SK-N-SH treated with all-trans-retinoic acid at 6 μM for 48 hours (cell line): ENCODE results near the gene AUH.

Experiments used
- ATAC-seq: fragments of 200-7000 bp; cut with Tn5 transposase; 3 replicates; pipeline ENCODE4 v1.9.1; 2020; ENCODE audit warnings: mild to moderate bottlenecking, moderate library complexity
- ARNTL ChIP-seq: fragments of 450-650 bp; formaldehyde crosslinking; IDR thresholded peaks from 2 replicates; pipeline ENCODE4 v1.5.0; 2020; ENCODE audit warnings: low read depth, mild to moderate bottlenecking, moderate library complexity, borderline replicate concordance
- BACH2 ChIP-seq: fragments of 250-450 bp; sonication (Bioruptor Pico); IDR thresholded peaks from 2 replicates; pipeline ENCODE4 v1.9.0; 2021; ENCODE audit warnings: mild to moderate bottlenecking, borderline replicate concordance
- CSDC2 ChIP-seq: fragments of 250-450 bp; sonication (Bioruptor Pico); IDR thresholded peaks from 2 replicates; pipeline ENCODE4 v1.5.0; 2020; ENCODE audit warnings: mild to moderate bottlenecking, moderate library complexity
- ESRRG ChIP-seq: fragments of 250-450 bp; sonication (Bioruptor Pico); IDR thresholded peaks from 2 replicates; pipeline ENCODE4 v1.6.1; 2021; ENCODE audit warnings: mild to moderate bottlenecking
- GLIS3 ChIP-seq: fragments of 250-450 bp; sonication (Bioruptor Pico); IDR thresholded peaks from 2 replicates; pipeline ENCODE4 v1.5.0; 2020; ENCODE audit warnings: mild to moderate bottlenecking, moderate library complexity
- ISL1 ChIP-seq: fragments of 250-450 bp; sonication (Bioruptor Pico); IDR thresholded peaks from 2 replicates; pipeline ENCODE4 v2.1.2; 2022; ENCODE audit warnings: mild to moderate bottlenecking, moderate library complexity
- OSR1 ChIP-seq: fragments of 250-450 bp; sonication (Bioruptor Pico); IDR thresholded peaks from 2 replicates; pipeline ENCODE4 v1.8.0; 2022; ENCODE audit warnings: moderate library complexity, mild to moderate bottlenecking, inconsistent platforms
- PATZ1 ChIP-seq: fragments of 250-450 bp; sonication (Bioruptor Pico); IDR thresholded peaks from 2 replicates; pipeline ENCODE4 v1.8.0; 2020; ENCODE audit warnings: mild to moderate bottlenecking, moderate library complexity, borderline replicate concordance
- POU6F1 ChIP-seq: fragments of 250-450 bp; sonication (Bioruptor Pico); IDR thresholded peaks from 2 replicates; pipeline ENCODE4 v1.8.0; 2021; ENCODE audit warnings: low read depth, mild to moderate bottlenecking, moderate library complexity, borderline replicate concordance
- PPARA ChIP-seq: fragments of 250-450 bp; sonication (Bioruptor Pico); IDR thresholded peaks from 2 replicates; pipeline ENCODE4 v1.5.0; 2020; ENCODE audit warnings: mild to moderate bottlenecking, borderline replicate concordance
- RARB ChIP-seq: fragments of 250-450 bp; sonication (Bioruptor Pico); IDR thresholded peaks from 2 replicates; pipeline ENCODE4 v1.8.0; 2021; ENCODE audit warnings: mild to moderate bottlenecking, moderate library complexity
- TCF4 ChIP-seq: fragments of 250-450 bp; sonication (Bioruptor Pico); IDR thresholded peaks from 2 replicates; pipeline ENCODE4 v1.8.0; 2021; ENCODE audit warnings: mild to moderate bottlenecking, moderate library complexity, borderline replicate concordance
- TOX ChIP-seq: fragments of 250-450 bp; sonication (Bioruptor Pico); IDR thresholded peaks from 2 replicates; pipeline ENCODE4 v1.8.0; 2021; ENCODE audit warnings: mild to moderate bottlenecking, moderate library complexity, borderline replicate concordance
- ZFP3 ChIP-seq: fragments of 250-450 bp; sonication (Bioruptor Pico); IDR thresholded peaks from 2 replicates; pipeline ENCODE4 v1.5.0; 2020; ENCODE audit warnings: mild to moderate bottlenecking, moderate library complexity
- ZFP30 ChIP-seq: fragments of 450-650 bp; formaldehyde crosslinking; IDR thresholded peaks from 2 replicates; pipeline ENCODE4 v1.5.0; 2022; ENCODE audit warnings: mild to moderate bottlenecking, moderate library complexity
- ZNF565 ChIP-seq: fragments of 450-650 bp; formaldehyde crosslinking; conservative IDR thresholded peaks from 2 replicates; pipeline ENCODE4 v1.5.0; 2020; ENCODE audit warnings: low read depth, mild to moderate bottlenecking, moderate library complexity
- ZNF70 ChIP-seq: fragments of 450-650 bp; formaldehyde crosslinking; IDR thresholded peaks from 2 replicates; pipeline ENCODE4 v1.5.0; 2020; ENCODE audit warnings: mild to moderate bottlenecking, moderate library complexity
- ZNF8 ChIP-seq: fragments of 450-650 bp; formaldehyde crosslinking; IDR thresholded peaks from 2 replicates; pipeline ENCODE4 v1.5.0; 2020; ENCODE audit warnings: mild to moderate bottlenecking, moderate library complexity
- TF ChIP-seq, protein P1 (sequence below): fragments of 250-450 bp; sonication (Bioruptor Pico); IDR thresholded peaks from 2 replicates; pipeline ENCODE4 v1.5.0; 2020; ENCODE audit warnings: mild to moderate bottlenecking, moderate library complexity
- TF ChIP-seq, protein P2 (sequence below): fragments of 250-450 bp; sonication (Bioruptor Pico); IDR thresholded peaks from 2 replicates; pipeline ENCODE4 v1.5.1; 2021; ENCODE audit warnings: mild to moderate bottlenecking, moderate library complexity
- TF ChIP-seq, protein P3 (sequence below): fragments of 250-450 bp; sonication (Bioruptor Pico); IDR thresholded peaks from 2 replicates; pipeline ENCODE4 v1.5.1; 2020; ENCODE audit warnings: low read depth, mild to moderate bottlenecking, moderate library complexity

Gene AUH

DNA sequence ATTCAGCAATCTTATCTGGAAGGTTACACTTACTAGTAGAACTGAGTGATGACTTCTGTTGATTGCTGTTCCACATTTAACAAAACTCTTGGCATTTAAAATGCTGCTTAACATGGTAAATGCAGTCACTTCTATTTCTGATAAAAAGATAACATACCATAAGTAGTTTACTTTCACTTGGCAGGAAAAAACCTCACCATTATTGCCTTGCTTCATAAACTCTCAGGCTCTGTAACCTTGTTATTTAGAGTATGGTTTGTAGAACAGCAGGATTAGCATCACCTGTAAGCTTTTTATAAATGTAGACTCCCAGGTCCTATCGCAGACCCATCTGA lies 55.5 kb downstream of the AUH start:
- no peak for TF ChIP-seq CSDC2
- TF ChIP-seq ZFP3 (CRISPR knock-in tag): no peak
- TF ChIP-seq, protein P1, sequence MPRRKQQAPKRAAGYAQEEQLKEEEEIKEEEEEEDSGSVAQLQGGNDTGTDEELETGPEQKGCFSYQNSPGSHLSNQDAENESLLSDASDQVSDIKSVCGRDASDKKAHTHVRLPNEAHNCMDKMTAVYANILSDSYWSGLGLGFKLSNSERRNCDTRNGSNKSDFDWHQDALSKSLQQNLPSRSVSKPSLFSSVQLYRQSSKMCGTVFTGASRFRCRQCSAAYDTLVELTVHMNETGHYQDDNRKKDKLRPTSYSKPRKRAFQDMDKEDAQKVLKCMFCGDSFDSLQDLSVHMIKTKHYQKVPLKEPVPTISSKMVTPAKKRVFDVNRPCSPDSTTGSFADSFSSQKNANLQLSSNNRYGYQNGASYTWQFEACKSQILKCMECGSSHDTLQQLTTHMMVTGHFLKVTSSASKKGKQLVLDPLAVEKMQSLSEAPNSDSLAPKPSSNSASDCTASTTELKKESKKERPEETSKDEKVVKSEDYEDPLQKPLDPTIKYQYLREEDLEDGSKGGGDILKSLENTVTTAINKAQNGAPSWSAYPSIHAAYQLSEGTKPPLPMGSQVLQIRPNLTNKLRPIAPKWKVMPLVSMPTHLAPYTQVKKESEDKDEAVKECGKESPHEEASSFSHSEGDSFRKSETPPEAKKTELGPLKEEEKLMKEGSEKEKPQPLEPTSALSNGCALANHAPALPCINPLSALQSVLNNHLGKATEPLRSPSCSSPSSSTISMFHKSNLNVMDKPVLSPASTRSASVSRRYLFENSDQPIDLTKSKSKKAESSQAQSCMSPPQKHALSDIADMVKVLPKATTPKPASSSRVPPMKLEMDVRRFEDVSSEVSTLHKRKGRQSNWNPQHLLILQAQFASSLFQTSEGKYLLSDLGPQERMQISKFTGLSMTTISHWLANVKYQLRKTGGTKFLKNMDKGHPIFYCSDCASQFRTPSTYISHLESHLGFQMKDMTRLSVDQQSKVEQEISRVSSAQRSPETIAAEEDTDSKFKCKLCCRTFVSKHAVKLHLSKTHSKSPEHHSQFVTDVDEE (CRISPR knock-in tag): no peak
- no peak for TF ChIP-seq ARNTL (CRISPR knock-in tag)
- TF ChIP-seq PPARA (CRISPR knock-in tag): no peak
- TF ChIP-seq POU6F1: no peak
- TF ChIP-seq ZFP30: no peak
- no peak for TF ChIP-seq OSR1 (CRISPR knock-in tag)
- TF ChIP-seq BACH2 (CRISPR knock-in tag): no peak
- TF ChIP-seq PATZ1 (CRISPR knock-in tag): no peak
- TF ChIP-seq GLIS3: no peak
- no peak for TF ChIP-seq ESRRG (CRISPR knock-in tag)
- no peak for TF ChIP-seq ISL1
- TF ChIP-seq RARB (CRISPR knock-in tag): no peak
- TF ChIP-seq, protein P2, sequence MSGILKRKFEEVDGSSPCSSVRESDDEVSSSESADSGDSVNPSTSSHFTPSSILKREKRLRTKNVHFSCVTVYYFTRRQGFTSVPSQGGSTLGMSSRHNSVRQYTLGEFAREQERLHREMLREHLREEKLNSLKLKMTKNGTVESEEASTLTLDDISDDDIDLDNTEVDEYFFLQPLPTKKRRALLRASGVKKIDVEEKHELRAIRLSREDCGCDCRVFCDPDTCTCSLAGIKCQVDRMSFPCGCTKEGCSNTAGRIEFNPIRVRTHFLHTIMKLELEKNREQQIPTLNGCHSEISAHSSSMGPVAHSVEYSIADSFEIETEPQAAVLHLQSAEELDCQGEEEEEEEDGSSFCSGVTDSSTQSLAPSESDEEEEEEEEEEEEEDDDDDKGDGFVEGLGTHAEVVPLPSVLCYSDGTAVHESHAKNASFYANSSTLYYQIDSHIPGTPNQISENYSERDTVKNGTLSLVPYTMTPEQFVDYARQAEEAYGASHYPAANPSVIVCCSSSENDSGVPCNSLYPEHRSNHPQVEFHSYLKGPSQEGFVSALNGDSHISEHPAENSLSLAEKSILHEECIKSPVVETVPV: no peak
- TF ChIP-seq ZNF8: no peak
- TF ChIP-seq, protein P3, sequence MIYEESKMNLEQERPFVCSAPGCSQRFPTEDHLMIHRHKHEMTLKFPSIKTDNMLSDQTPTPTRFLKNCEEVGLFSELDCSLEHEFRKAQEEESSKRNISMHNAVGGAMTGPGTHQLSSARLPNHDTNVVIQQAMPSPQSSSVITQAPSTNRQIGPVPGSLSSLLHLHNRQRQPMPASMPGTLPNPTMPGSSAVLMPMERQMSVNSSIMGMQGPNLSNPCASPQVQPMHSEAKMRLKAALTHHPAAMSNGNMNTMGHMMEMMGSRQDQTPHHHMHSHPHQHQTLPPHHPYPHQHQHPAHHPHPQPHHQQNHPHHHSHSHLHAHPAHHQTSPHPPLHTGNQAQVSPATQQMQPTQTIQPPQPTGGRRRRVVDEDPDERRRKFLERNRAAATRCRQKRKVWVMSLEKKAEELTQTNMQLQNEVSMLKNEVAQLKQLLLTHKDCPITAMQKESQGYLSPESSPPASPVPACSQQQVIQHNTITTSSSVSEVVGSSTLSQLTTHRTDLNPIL (CRISPR knock-in tag): no peak
- no peak for TF ChIP-seq TOX
- ATAC-seq: no peak

DNA sequence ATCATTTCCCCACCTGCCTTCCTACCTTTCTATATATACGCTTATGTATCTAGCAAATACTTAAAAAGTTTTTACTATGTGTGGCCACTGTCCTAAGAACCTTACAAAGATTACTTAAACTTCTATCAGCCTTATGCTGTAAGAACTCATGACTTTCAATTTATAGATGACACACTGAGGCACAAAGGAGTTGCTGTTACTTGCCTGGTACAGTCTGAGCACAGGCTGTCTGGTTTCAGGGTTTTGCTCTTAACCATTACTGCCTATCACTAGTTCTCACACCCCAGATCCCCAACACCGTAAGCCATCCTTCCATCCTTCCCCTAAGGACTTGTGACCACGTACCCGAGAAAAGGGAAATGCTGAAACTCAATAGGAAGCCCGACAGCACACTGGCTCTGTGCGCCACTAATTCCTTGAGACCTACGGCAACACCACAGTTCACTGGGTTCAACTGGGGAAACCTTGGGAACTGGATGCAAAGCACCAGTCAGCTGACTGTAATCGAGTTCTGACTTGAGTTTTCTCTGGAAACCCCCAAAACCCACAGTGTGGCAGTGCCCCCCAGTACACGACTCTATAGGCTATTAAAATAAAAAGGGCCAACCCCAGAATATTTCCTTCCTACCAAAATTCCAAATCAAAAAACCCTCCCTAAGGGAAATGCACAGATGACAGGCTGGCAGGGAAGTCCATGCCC lies 56.0 kb downstream of the AUH start:
- TF ChIP-seq TOX (no peak), TCF4 (no peak), CSDC2 (no peak), OSR1 (CRISPR knock-in tag) (no peak), ZNF8 (no peak), ZNF70 (CRISPR knock-in tag) (no peak), ZNF565 (CRISPR knock-in tag) (no peak)
- TF ChIP-seq, protein P3 (CRISPR knock-in tag): no peak

More for the DNA sequence above, 56.0 kb downstream of the AUH start:
- ATAC-seq: no peak
